ENCODE data around the gene PLPPR1.
"Not testable (repeated sequence)": the region's sequence is repeated elsewhere in the genome, so short reads cannot be mapped to it uniquely, and the experiment has no call there.

The PLPPR1 gene
- total RNA-seq, result 0 to 2.1 (median 0) reads per million in 17 experiments

- DNase-seq, result peak in 1 of 4 experiments; percentile 3
Measured at GRCh38 chr9:101028346-101029314, at the start of gene PLPPR1. TSS of gene PLPPR1 (plus strand) at chr9:101028727.

- DNase-seq, result no peak
Measured at GRCh38 chr9:100989731-100990130, 38.8 kb upstream of the PLPPR1 start.

- no peak for DNase-seq
Measured at GRCh38 chr9:100990605-100991381, 37.7 kb upstream of the PLPPR1 start.

- no peak for DNase-seq
Measured at GRCh38 chr9:100992632-100993031, 35.9 kb upstream of the PLPPR1 start.

GRCh38 chr9:100999906-101000544 lies 28.5 kb upstream of the PLPPR1 start:
- DNase-seq, result no peak

- DNase-seq, result no peak
Measured at GRCh38 chr9:101005246-101005645, 23.3 kb upstream of the PLPPR1 start.

GRCh38 chr9:101014566-101014965 lies 14.0 kb upstream of the PLPPR1 start:
- no peak for DNase-seq

- no peak for DNase-seq
Measured at GRCh38 chr9:101018467-101018866, 10.1 kb upstream of the PLPPR1 start.

- no peak for DNase-seq
Measured at GRCh38 chr9:101022704-101023103, 5.8 kb upstream of the PLPPR1 start.

GRCh38 chr9:101025940-101026339 lies 2.6 kb upstream of the PLPPR1 start:
- DNase-seq, result no peak

- peak in 1 of 4 experiments; percentile 2 for DNase-seq
Measured at GRCh38 chr9:101026824-101027223, 1.7 kb upstream of the PLPPR1 start.

- no peak for DNase-seq
Measured at GRCh38 chr9:101027236-101027635, 1.3 kb upstream of the PLPPR1 start.

GRCh38 chr9:101027733-101028345 lies 688 bp upstream of the PLPPR1 start:
- no peak for DNase-seq

GRCh38 chr9:101029315-101030085 lies 973 bp downstream of the PLPPR1 start:
- no peak for DNase-seq

GRCh38 chr9:101030086-101030391 lies 1.5 kb downstream of the PLPPR1 start:
- DNase-seq, result no peak

GRCh38 chr9:101032426-101032825 lies 3.9 kb downstream of the PLPPR1 start:
- no peak for DNase-seq

GRCh38 chr9:101034222-101034621 lies 5.7 kb downstream of the PLPPR1 start:
- DNase-seq, result no peak

- DNase-seq, result no peak
Measured at GRCh38 chr9:101035098-101035497, 6.6 kb downstream of the PLPPR1 start.

- DNase-seq, result no peak
Measured at GRCh38 chr9:101037430-101037829, 8.9 kb downstream of the PLPPR1 start.

GRCh38 chr9:101038488-101038887 lies 10.0 kb downstream of the PLPPR1 start:
- no peak for DNase-seq

GRCh38 chr9:101039581-101039980 lies 11.1 kb downstream of the PLPPR1 start:
- DNase-seq, result not testable (repeated sequence)

- DNase-seq, result no peak
Measured at GRCh38 chr9:101047848-101048397, 19.4 kb downstream of the PLPPR1 start.
